Mononuclear cell (primary cell): ENCODE measurements around the gene POC1A. TPM values are rescaled to one million over a fixed set of nuclear protein-coding genes. Genes with fewer than 3 reads are reported as not detected.

Source experiments
- H3K27me3 ChIP-seq: 2 replicates; pipeline ENCODE4 v1.6.0; 2011; ENCODE audit warnings: low read length, control low read depth; ENCODE audit not compliant: insufficient read depth
- H3K4me1 ChIP-seq: 2 replicates; pipeline ENCODE4 v1.5.1; 2011; ENCODE audit warnings: mild to moderate bottlenecking, low read length, control low read depth; ENCODE audit not compliant: insufficient read depth
- H3K4me3 ChIP-seq: 2 replicates; pipeline ENCODE4 v1.5.1; 2011; ENCODE audit warnings: mild to moderate bottlenecking, low read length, moderate library complexity
- H3K9me3 ChIP-seq: 2 replicates; pipeline ENCODE4 v1.5.1; 2011; ENCODE audit warnings: low read depth, mild to moderate bottlenecking, control low read depth, low read length
- total RNA-seq: library from RNA; depleted of rRNA; stranded (reverse); fragments of >200 nt; gene quantifications from one replicate; pipeline ENCODE4 v1.2.3, GENCODE V29; 2012

Gene POC1A
- total RNA-seq, 1 donor: 0.21 TPM

DNA sequence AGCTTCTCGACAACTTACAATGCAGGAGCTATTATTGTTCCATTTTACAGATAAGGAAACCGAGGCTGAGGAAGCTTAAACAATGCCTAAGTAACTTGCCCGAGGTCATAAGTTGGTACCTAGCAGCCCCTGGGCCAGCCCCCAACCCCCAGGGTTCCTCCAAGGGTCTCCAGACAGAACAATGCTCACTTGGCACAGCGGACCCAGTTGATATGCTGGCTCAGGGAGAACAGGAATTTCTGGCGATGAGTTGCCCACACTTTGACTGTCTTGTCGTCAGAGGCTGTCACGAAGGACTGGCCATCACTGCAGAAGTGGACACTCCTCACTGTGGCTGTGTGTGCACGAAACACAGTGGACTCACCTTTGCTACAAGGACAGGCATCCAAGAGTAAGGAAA, 5.2 kb downstream of the POC1A start:
- Histone ChIP-seq H3K9me3 (no peaks in the 10 kb centered on the region), H3K4me3 (no peak overlapping the region), H3K4me1 (peaks cover 13% of the 10 kb centered on the region), H3K27me3 (no peaks in the 10 kb centered on the region)

DNA sequence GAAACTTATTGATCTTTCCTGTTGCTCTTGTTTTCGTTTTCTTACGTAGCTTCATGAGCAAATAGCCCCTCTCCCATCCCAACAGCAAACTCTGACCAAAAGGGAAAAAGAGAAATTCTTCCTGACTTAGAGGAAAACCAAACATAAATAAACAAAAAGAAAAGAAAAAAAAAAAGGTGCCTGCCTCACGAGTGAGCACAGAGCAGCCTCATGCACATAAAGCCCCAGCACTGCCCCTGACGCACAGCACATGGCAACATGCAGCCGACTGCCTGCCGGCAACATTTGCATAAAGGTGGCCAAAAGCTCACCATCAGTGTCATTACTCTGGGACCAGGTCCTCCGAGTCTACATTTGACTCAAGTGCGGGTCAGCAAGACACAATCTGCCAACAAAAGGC, 6.4 kb downstream of the POC1A start:
- Histone ChIP-seq H3K4me3 (no peak overlapping the region), H3K4me1 (peaks cover 5% of the 10 kb centered on the region), H3K9me3 (no peaks in the 10 kb centered on the region), H3K27me3 (no peaks in the 10 kb centered on the region)

DNA sequence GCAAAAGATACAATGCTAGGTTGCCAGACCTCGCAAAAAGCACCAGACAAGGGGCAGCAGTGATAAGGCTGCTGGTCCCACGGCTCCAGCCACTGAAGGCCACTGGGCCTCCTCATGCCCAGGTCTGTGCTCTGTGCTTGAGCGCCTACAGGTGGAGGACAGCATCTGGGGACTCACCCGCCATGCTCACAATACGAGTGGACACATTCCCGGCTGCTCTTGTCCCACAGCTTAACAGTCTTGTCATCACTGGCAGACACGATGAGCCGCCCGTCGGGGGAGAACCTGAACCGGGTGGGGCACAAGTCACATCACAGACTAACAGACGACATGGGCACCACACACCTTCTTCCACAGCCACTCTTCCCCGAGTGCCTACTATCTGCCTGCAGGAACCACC, 7.4 kb downstream of the POC1A start:
- H3K4me1 ChIP-seq: peaks cover 5% of the 10 kb centered on the region
- no peaks in the 10 kb centered on the region for H3K9me3 ChIP-seq
- no peaks in the 10 kb centered on the region for H3K27me3 ChIP-seq
- no peak overlapping the region for H3K4me3 ChIP-seq

DNA sequence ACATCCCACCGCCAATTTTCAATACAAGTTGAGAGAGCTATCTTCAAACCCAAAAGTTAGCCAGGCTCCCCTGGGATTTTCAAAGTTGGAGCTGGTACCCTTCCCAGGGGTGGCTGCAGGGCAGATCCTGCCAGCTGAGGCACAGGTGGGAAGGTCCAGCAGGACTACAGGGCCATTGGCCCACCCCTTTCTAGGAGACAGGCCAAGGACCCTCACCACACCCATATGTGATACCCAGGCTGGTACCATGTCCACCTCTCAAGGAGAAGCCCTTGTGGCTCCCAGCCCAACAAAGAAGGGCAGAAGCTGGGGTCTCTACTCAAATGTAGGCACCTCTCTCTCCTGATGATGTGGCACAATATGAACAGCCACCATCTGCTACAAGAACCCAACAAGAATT, 8.0 kb downstream of the POC1A start:
- Histone ChIP-seq H3K9me3 (no peaks in the 10 kb centered on the region), H3K4me1 (peaks cover 5% of the 10 kb centered on the region), H3K27me3 (no peaks in the 10 kb centered on the region), H3K4me3 (no peak overlapping the region)

DNA sequence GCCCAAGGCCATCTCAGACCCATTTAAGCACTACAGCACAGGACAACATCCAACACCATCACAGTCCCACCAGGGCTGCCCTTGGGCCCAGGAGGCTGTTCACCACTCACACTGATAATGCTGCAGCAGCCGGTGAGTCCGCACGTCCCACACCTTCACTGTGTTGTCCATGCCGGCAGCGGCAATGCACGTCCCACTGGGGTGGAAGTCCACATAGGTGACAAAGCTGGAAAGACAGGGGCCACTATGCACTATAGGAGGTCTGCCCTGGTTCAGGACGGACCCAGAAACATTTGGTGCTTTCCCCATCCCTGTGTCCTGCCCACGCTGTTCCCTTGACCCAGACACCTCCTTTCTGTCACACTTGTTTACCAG, 8.5 kb downstream of the POC1A start:
- Histone ChIP-seq H3K4me3 (no peak overlapping the region), H3K27me3 (no peaks in the 10 kb centered on the region), H3K4me1 (peaks cover 5% of the 10 kb centered on the region), H3K9me3 (no peaks in the 10 kb centered on the region)

DNA sequence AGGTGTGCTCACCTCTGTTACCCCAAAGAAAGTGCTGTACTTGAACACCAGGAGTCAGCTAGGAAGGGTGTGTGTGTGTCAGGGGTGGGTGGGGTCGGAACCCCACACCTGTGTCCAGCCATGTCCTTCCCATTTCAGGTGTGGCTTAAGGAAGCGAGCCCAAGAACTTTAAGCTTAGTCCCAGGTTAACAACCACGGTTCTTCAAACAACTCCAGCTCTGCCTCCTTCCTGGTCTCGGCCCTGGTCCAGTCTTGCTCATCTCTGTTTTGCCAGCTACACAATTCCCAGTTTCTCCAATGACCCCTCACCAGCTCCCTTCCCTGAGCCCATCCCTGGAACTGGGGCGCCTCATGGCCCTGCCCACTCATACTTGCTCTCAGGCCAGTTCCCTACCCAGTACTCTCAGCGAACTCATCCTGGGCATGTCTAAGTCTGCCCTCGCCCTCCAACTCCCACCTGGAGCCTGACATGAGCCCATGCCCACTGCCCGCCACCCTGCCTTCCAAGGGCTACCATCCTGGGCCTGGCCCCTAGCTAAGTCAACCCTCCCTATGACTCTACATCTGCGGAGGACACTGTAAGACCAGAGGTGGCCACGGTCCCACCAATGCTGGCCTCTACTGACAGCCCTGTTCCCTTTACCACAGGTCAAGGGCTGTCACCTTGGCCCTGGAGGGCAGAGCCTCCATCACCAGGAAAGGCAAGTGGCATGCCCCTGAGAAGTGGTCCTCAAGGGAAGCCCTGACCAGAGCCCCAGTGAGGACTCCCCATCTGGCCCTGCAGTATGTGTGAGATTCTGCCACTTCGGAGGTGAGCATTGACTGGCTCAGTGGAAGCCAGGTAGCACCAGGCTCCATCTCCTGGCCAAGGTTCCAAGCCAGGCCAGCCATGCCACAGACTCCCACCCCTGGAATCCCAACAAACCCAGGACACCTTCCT, 9.2 kb downstream of the POC1A start:
- Histone ChIP-seq H3K4me1 (peaks cover 5% of the 10 kb centered on the region), H3K4me3 (no peak overlapping the region), H3K9me3 (no peaks in the 10 kb centered on the region), H3K27me3 (no peaks in the 10 kb centered on the region)

DNA sequence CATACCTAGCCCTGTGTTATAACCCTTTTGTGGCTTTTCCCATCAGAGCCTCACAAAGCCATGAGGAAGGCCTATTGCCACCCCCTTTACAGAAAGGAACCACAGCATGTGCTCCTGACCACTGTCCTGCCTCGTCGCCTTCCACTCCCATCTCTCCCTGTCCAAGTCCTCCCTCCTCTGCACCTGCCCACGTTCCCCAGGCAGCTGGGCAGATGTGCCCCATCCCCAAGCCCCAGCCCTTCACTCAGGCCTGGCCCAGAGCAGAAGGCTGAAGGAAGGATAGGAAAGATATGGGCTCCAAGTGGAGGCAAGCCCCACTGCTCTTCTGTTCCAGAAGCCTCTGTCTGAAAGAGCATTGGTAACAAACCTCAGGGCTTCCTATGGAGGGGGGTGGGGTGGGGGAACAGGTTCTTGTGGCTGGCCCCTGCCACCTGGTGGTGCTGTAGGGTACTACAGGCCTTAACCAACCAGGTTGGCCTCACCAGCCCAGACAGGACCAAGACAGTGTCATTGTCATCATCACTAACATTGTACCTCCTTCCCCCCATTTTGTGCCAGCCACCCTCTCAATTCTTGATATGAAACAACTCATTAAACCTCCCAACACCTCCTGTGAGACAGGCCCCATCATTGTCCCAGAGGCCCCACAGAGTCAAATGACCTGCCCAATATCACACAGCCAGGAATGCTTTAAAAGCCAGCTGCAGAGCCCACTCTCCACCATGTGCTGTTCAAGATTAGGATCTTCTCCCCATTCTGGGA, 10.0 kb downstream of the POC1A start:
- Histone ChIP-seq H3K4me1 (peaks cover 5% of the 10 kb centered on the region), H3K27me3 (no peaks in the 10 kb centered on the region), H3K9me3 (no peaks in the 10 kb centered on the region), H3K4me3 (no peak overlapping the region)

DNA sequence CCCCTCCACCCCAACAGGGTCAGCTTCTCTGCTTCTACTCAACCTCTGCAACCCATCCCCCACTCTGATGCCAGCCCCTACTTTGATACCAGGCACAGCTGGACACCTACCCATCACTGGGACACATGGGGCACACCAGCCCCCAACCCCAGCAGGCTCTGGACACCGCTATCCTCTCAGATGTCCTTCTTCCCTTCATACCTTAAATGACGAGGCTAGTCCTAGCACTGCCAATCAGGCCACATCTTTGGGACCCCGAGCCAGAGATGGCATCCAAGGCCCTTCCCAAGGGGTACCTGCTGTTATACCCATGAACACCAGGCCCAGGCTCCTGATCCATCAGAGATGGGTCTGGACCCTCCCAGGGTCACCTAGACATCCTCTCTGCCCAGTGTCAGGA, 10.6 kb downstream of the POC1A start:
- H3K9me3 ChIP-seq: no peaks in the 10 kb centered on the region
- no peak overlapping the region for H3K4me3 ChIP-seq
- no peaks in the 10 kb centered on the region for H3K27me3 ChIP-seq
- H3K4me1 ChIP-seq: peaks cover 5% of the 10 kb centered on the region

DNA sequence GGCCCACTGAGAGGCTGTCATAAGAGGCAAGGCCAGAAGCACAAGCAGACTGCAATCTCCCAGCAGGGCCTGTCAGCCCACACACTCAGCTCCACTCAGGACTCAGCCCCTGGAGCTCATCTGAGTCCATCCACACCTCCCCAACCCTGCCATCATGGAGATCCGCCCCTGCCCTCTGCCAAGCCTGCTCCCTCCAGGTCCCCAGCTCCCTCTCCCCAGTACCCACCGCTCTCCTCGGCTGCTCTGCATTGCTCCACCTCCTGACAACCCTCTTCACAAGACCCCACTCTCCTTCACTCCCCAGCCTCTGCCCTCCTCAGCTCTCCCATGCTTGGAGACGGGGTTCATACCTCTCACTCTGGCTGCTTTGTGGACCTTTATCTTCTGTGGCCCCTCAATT, 11.1 kb downstream of the POC1A start:
- H3K4me3 ChIP-seq: no peak overlapping the region
- H3K27me3 ChIP-seq: no peaks in the 10 kb centered on the region
- H3K9me3 ChIP-seq: no peaks in the 10 kb centered on the region
- H3K4me1 ChIP-seq: peaks cover 5% of the 10 kb centered on the region

DNA sequence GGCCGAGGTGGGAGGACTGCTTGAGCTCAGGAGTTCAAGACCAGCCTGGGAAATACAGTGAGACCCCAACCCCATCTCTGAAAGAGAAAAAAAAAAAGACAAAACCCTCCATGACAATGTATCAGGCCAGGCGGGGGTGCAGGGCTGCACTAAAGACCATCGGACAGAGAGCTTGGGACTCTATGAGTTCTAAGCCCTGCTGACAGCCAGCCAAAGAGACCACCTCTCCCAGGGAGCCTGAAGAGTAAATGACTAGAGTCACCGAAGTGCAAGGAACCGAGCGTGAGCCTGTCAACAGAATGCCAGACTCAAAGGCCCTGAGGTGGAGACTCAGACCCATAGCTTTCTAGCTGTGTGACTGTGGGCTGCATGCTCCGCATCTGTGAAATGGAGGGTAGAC, 12.5 kb downstream of the POC1A start:
- H3K4me3 ChIP-seq: no peak overlapping the region
- no peaks in the 10 kb centered on the region for H3K9me3 ChIP-seq
- peaks cover 5% of the 10 kb centered on the region for H3K4me1 ChIP-seq
- no peaks in the 10 kb centered on the region for H3K27me3 ChIP-seq

DNA sequence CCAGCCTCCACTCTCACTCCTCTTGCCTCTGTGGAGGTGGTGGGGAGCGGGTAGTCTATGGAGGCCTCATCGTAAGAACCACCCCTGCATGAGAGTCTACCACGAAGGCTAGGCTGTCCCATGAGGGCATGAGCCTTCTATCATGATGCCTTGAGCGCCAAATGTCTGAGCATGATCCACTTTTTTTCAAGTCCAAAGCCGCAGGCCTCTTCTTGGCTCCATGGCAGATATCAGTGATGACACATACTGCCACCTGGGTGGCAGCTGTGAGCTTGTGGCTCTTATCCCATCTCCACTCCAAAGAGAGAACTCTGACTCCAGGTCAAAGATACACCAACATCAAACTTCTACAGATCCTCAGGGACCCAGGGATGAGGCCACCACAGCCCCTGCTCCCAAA, 13.5 kb downstream of the POC1A start:
- no peaks in the 10 kb centered on the region for H3K9me3 ChIP-seq
- no peaks in the 10 kb centered on the region for H3K27me3 ChIP-seq
- H3K4me3 ChIP-seq: no peak overlapping the region
- peaks cover 5% of the 10 kb centered on the region for H3K4me1 ChIP-seq

DNA sequence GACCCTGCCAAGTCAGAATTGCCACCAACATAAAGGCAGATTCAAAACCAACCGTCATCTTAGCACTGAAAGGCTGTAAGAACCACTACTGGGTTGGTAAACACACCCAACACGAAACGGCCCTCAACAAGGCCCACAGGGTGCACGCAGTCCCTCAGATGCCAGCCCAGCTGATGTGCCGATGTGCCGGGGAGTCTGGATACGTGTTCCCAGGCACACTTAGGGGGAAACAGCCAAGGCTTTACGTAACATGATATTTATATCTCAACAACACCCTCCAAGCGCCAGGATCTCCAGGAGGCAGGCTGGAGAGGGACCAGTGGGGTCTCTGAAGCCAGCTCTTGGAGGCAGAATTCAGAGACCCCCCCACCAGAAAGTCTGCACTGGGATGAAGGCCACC, 14.2 kb downstream of the POC1A start:
- peaks cover 5% of the 10 kb centered on the region for H3K4me1 ChIP-seq
- H3K27me3 ChIP-seq: no peaks in the 10 kb centered on the region
- no peaks in the 10 kb centered on the region for H3K9me3 ChIP-seq
- H3K4me3 ChIP-seq: no peak overlapping the region

DNA sequence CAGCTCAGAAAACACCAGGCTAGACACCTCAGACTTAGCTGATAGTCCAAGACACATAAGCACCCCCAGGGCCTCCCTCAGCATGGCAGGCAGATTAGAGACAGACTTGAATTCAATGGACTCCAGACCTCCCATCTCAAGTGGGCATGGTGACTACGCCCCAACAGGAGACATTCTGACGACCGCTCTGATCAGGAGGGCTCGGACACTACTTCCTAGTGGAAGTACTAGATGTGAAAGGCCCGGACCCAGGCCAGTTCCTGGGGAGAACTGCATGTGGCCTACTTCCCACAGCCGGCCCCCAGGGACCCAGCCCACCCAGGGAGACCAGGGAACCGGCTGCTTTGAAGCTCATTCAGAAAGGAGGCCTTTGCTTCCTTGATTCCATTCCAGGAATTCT, 16.9 kb downstream of the POC1A start:
- no peaks in the 10 kb centered on the region for H3K4me1 ChIP-seq
- no peaks in the 10 kb centered on the region for H3K9me3 ChIP-seq
- H3K27me3 ChIP-seq: no peaks in the 10 kb centered on the region

DNA sequence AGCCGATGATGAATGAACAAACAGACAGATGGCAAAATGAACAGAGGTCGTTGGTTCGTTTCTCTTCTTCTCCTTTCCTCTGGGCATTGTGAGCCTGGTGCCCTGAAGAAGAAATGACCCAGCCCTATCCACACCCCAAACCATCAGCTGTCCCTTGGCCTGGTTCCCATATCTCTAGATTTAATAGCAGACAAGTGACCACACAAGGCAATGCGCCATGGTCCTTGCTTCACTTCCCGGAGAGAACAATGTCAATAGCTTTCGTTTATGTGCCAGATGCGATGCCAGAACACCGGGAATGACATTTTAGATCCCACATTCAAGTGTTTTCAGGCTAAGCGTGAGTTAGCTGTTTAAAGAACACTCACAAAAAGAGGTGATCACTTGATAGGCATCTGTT, 17.7 kb downstream of the POC1A start:
- Histone ChIP-seq H3K9me3 (no peaks in the 10 kb centered on the region), H3K27me3 (no peaks in the 10 kb centered on the region), H3K4me1 (no peaks in the 10 kb centered on the region), H3K4me3 (no peak overlapping the region)

More for the DNA sequence above, 16.9 kb downstream of the POC1A start:
- H3K4me3 ChIP-seq: no peak overlapping the region

DNA sequence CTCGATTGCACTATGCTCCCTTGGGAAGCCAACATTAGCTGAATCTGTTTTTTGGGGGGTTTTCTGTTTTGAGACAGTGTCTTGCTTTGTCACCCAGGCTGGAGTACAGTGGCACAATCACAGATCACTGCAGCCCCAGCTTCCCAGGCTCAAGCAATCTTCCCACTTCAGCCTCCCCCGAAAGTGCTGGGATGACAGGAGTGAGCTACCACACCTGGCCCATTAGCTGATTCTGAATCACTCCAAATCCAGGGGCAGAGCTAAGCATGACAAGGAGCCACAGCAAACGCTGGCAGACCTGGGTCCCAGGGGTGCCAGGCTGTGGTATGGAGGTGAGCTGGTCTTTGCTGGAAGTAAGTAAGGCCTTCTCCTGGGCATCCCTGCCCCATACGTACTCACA, 18.9 kb downstream of the POC1A start:
- Histone ChIP-seq H3K4me1 (no peaks in the 10 kb centered on the region), H3K9me3 (no peaks in the 10 kb centered on the region), H3K27me3 (no peaks in the 10 kb centered on the region)

More for the DNA sequence above, 18.9 kb downstream of the POC1A start:
- H3K4me3 ChIP-seq: no peak overlapping the region
